HG03060 (cell line): ENCODE results near the gene IMMP2L.

Experiments
- ATAC-seq: cut with Tn5 transposase; IDR thresholded peaks from one replicate; pipeline ENCODE4 v1.9.1; 2021; ENCODE audit warnings: low read depth, moderate number of reproducible peaks; ENCODE audit not compliant: unreplicated experiment

Gene IMMP2L

GRCh38 chr7:111018960-111019736 lies 543.1 kb downstream of the IMMP2L start:
- ATAC-seq: no peak

- ATAC-seq: no peak
These were observed 543.8 kb downstream of the IMMP2L start for GRCh38 chr7:111018447-111018846.

GRCh38 chr7:111014079-111014478 lies 548.2 kb downstream of the IMMP2L start:
- no peak for ATAC-seq

- peak; percentile 91 for ATAC-seq
These were observed 549.3 kb downstream of the IMMP2L start for GRCh38 chr7:111012799-111013675.

GRCh38 chr7:111012149-111012548 lies 550.1 kb downstream of the IMMP2L start:
- ATAC-seq: no peak

GRCh38 chr7:111011520-111011919 lies 550.8 kb downstream of the IMMP2L start:
- no peak for ATAC-seq

- ATAC-seq: no peak
These were observed 551.5 kb downstream of the IMMP2L start for GRCh38 chr7:111010798-111011197.

GRCh38 chr7:111009526-111010040 lies 552.7 kb downstream of the IMMP2L start:
- ATAC-seq: no peak

GRCh38 chr7:111006691-111007090 lies 555.6 kb downstream of the IMMP2L start:
- ATAC-seq: no peak

- no peak for ATAC-seq
These were observed 556.3 kb downstream of the IMMP2L start for GRCh38 chr7:111006040-111006439.

GRCh38 chr7:111005445-111005844 lies 556.8 kb downstream of the IMMP2L start:
- ATAC-seq: no peak

- ATAC-seq: no peak
These were observed 557.9 kb downstream of the IMMP2L start for GRCh38 chr7:111004310-111004901.

- ATAC-seq: no peak
These were observed 558.4 kb downstream of the IMMP2L start for GRCh38 chr7:111003883-111004282.

GRCh38 chr7:110994028-110994967 lies 568.0 kb downstream of the IMMP2L start:
- no peak for ATAC-seq

GRCh38 chr7:110988890-110989501 lies 573.3 kb downstream of the IMMP2L start:
- ATAC-seq: no peak

- ATAC-seq: no peak
These were observed 573.9 kb downstream of the IMMP2L start for GRCh38 chr7:110988348-110988747.

- ATAC-seq: no peak
These were observed 575.1 kb downstream of the IMMP2L start for GRCh38 chr7:110987127-110987693.

- ATAC-seq: no peak
These were observed 578.4 kb downstream of the IMMP2L start for GRCh38 chr7:110983822-110984456.
